Neural cell (in vitro differentiated cells): ENCODE results near the gene SRCIN1.

Experiments used
- CTCF ChIP-seq: fragments of 450-650 bp; IDR thresholded peaks from 2 replicates; pipeline ENCODE4 v1.5.1; 2014; ENCODE audit warnings: antibody characterized with exemption, mild to moderate bottlenecking, moderate library complexity; ENCODE audit not compliant: poor library complexity, severe bottlenecking
- EP300 ChIP-seq: fragments of 450-650 bp; conservative IDR thresholded peaks from 2 replicates; pipeline ENCODE4 v1.6.1; 2014; ENCODE audit warnings: antibody characterized with exemption, mild to moderate bottlenecking, moderate library complexity; ENCODE audit not compliant: poor library complexity, severe bottlenecking
- EZH2 ChIP-seq: fragments of 200-600, 300-800 bp; shearing (Covaris generic), sonication (generic); IDR thresholded peaks from 2 replicates; pipeline ENCODE4 v1.6.1; 2014; ENCODE audit warnings: antibody characterized with exemption, low read length, borderline replicate concordance, mild to moderate bottlenecking; ENCODE audit not compliant: insufficient read depth, poor library complexity, severe bottlenecking
- POLR2AphosphoS5 ChIP-seq: IDR thresholded peaks from 2 replicates; pipeline ENCODE4 v1.6.1; 2012
- RAD21 ChIP-seq: fragments of 450-650 bp; conservative IDR thresholded peaks from 2 replicates; pipeline ENCODE4 v1.6.1; 2014; ENCODE audit warnings: antibody characterized with exemption, mild to moderate bottlenecking, moderate library complexity
- TF ChIP-seq, protein P1 (sequence below): IDR thresholded peaks from 2 replicates; pipeline ENCODE4 v1.6.1; 2012; ENCODE audit warnings: borderline replicate concordance

DNA sequence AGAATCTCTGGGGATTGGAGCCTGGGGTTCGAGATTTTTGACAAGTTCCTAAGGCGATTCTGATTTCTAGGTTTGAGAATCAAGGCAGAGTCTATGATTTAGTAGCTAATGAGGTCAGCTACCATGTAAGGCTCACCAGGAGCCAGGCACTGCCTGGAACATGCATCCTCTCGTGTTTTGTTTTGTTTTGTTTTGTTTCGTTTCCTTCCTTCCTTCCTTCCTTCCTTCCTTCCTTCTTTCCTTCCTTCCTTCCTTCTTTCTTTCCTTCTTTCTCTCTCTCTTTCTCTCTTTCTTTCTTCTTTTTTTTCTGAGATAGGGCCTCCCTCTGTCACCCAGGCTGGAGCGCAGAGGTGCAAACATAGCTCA lies 39.1 kb downstream of the SRCIN1 start:
- TF ChIP-seq CTCF: no peak
- TF ChIP-seq POLR2AphosphoS5: no peak
- TF ChIP-seq RAD21: no peak
- TF ChIP-seq EZH2: no peak
- TF ChIP-seq EP300: no peak
- TF ChIP-seq, protein P1, sequence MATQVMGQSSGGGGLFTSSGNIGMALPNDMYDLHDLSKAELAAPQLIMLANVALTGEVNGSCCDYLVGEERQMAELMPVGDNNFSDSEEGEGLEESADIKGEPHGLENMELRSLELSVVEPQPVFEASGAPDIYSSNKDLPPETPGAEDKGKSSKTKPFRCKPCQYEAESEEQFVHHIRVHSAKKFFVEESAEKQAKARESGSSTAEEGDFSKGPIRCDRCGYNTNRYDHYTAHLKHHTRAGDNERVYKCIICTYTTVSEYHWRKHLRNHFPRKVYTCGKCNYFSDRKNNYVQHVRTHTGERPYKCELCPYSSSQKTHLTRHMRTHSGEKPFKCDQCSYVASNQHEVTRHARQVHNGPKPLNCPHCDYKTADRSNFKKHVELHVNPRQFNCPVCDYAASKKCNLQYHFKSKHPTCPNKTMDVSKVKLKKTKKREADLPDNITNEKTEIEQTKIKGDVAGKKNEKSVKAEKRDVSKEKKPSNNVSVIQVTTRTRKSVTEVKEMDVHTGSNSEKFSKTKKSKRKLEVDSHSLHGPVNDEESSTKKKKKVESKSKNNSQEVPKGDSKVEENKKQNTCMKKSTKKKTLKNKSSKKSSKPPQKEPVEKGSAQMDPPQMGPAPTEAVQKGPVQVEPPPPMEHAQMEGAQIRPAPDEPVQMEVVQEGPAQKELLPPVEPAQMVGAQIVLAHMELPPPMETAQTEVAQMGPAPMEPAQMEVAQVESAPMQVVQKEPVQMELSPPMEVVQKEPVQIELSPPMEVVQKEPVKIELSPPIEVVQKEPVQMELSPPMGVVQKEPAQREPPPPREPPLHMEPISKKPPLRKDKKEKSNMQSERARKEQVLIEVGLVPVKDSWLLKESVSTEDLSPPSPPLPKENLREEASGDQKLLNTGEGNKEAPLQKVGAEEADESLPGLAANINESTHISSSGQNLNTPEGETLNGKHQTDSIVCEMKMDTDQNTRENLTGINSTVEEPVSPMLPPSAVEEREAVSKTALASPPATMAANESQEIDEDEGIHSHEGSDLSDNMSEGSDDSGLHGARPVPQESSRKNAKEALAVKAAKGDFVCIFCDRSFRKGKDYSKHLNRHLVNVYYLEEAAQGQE: no peak
